Measurements from ENCODE around the gene GEMIN8.

DNA sequence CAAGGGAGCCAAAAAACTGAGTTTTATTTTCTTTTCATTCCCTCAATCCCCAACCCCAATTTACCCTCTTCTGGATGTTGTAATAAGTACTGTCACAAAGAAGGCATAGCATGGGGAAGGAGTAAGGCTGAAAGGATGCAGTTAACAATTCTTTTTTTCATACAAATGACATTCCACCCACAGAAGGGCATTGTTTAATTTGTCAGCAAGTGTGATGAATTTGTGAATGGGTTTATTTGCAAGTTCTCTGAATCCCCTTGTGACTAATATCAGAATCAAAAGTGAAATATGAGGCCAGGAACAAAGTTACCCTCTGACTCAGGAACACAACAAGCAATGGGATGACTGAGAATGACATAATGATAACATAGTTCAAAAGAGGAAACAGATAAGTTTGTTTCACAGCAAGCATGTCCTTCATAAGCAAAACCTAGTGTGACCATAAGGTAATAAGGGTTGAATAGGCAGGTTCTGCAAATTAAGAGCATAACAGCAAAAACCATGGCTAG, 2.1 kb downstream of the GEMIN8 start:
- no peak for TF ChIP-seq EZH2phosphoT487 (IDR thresholded peaks at IDR 0.05; ENCODE audit: borderline replicate concordance, low read length)
- TF ChIP-seq, protein P1, sequence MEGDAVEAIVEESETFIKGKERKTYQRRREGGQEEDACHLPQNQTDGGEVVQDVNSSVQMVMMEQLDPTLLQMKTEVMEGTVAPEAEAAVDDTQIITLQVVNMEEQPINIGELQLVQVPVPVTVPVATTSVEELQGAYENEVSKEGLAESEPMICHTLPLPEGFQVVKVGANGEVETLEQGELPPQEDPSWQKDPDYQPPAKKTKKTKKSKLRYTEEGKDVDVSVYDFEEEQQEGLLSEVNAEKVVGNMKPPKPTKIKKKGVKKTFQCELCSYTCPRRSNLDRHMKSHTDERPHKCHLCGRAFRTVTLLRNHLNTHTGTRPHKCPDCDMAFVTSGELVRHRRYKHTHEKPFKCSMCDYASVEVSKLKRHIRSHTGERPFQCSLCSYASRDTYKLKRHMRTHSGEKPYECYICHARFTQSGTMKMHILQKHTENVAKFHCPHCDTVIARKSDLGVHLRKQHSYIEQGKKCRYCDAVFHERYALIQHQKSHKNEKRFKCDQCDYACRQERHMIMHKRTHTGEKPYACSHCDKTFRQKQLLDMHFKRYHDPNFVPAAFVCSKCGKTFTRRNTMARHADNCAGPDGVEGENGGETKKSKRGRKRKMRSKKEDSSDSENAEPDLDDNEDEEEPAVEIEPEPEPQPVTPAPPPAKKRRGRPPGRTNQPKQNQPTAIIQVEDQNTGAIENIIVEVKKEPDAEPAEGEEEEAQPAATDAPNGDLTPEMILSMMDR (IDR thresholded peaks at IDR 0.05; ENCODE audit: low read depth, low read length, poor library complexity, severe bottlenecking): no peak

All from DOHH2 (cell line).